Endothelial cell of umbilical vein (primary cell): ENCODE results near the gene CENPN. TPM values are rescaled to one million over a fixed set of nuclear protein-coding genes. Genes with fewer than 3 reads are reported as not detected.

ENCODE experiments used
- BruUV-seq: library from RNA; stranded (reverse); fragments of 400-500 nt; replicated peaks from 2 replicates; lab custom pipeline; 2021; lab: Mats Ljungman, UMichigan
- CTCF ChIA-PET: fragments of 300-600, 350-600 bp; sonication (Branson Sonifier 250); formaldehyde crosslinking; loops from one replicate; lab custom pipeline; 2021; ENCODE audit warnings: antibody characterized with exemption, inconsistent platforms; lab: Charles Lee
- POLR2A ChIA-PET: fragments of 300-600, 350-600 bp; sonication (Branson Sonifier 250); formaldehyde crosslinking; loops from one replicate; lab custom pipeline; 2021; ENCODE audit warnings: antibody characterized with exemption, inconsistent platforms; lab: Charles Lee
- DNase-seq: peaks from one replicate; pipeline ENCODE4 v3.0.0-alpha.2; 2011; ENCODE audit warnings: low read depth, low spot score
- FAIRE-seq: peaks from 2 replicates; lab custom pipeline; 2011; peaks lifted over from hg19 to GRCh38; lab: Jason Lieb, UNC
- H2AFZ ChIP-seq: 2 replicates; pipeline ENCODE4 v1.6.0; 2012; ENCODE audit warnings: low read depth, low read length, control low read depth, inconsistent platforms
- H3K27ac ChIP-seq: 2 replicates; pipeline ENCODE4 v1.5.1; 2011; ENCODE audit warnings: low read depth, mild to moderate bottlenecking, control low read depth, low read length, moderate library complexity; ENCODE audit not compliant: insufficient read depth
- H3K27me3 ChIP-seq, 2 experiments: 2 replicates each; pipeline versions ENCODE4 v1.6.0 to v1.6.1; 2011; ENCODE audit warnings: low read length in 2 of 2, mixed read lengths in 1 of 2; ENCODE audit not compliant: control insufficient read depth in 2 of 2, insufficient read depth in 2 of 2
- H3K36me3 ChIP-seq, 2 experiments: 2 replicates in 1 of 2; 3 replicates in 1 of 2; pipeline ENCODE4 v1.5.1; 2011; ENCODE audit warnings: low read length in 2 of 2, mild to moderate bottlenecking in 1 of 2, moderate library complexity in 1 of 2; ENCODE audit not compliant: control insufficient read depth in 2 of 2, insufficient read depth in 2 of 2; ENCODE audit errors: extremely low read depth in 1 of 2
- H3K4me1 ChIP-seq: 3 replicates; pipeline ENCODE4 v1.5.1; 2011; ENCODE audit warnings: mild to moderate bottlenecking, low read length; ENCODE audit not compliant: control insufficient read depth, insufficient read depth; ENCODE audit errors: extremely low read depth
- H3K4me2 ChIP-seq: 2 replicates; pipeline ENCODE4 v1.6.1; 2011; ENCODE audit warnings: low read length, control low read depth, mixed read lengths; ENCODE audit not compliant: insufficient read depth
- H3K4me3 ChIP-seq, 3 experiments: fragments of 200-600 bp in 1 of 3; sonication (generic), shearing (Covaris generic) in 1 of 3; replicated peaks in 1 of 3; 2 replicates each; pipeline ENCODE4 v1.5.1; 2011 to 2016; ENCODE audit warnings: control low read depth in 3 of 3, low read length in 3 of 3, mild to moderate bottlenecking in 2 of 3, inconsistent platforms in 1 of 3, low read depth in 1 of 3, moderate library complexity in 1 of 3; ENCODE audit not compliant: insufficient read depth in 1 of 3
- H3K79me2 ChIP-seq: 2 replicates; pipeline ENCODE4 v1.6.0; 2012; ENCODE audit warnings: low read length, inconsistent platforms; ENCODE audit not compliant: control insufficient read depth, insufficient read depth
- H3K9ac ChIP-seq: replicated peaks from 2 replicates; pipeline ENCODE3; 2011; ENCODE audit warnings: low read length, control low read depth; ENCODE audit not compliant: insufficient read depth; ENCODE audit errors: extremely low read depth
- H3K9me1 ChIP-seq: replicated peaks from 3 replicates; pipeline ENCODE4 v1.6.0; 2011; ENCODE audit warnings: mild to moderate bottlenecking, low read length; ENCODE audit not compliant: control insufficient read depth, insufficient read depth; ENCODE audit errors: extremely low read depth
- H3K9me3 ChIP-seq: replicated peaks from 2 replicates; pipeline ENCODE4 v1.5.1; 2012; ENCODE audit warnings: low read length, inconsistent platforms; ENCODE audit not compliant: control insufficient read depth, insufficient read depth
- H4K20me1 ChIP-seq: replicated peaks from 2 replicates; pipeline ENCODE3; 2011; ENCODE audit warnings: mild to moderate bottlenecking, low read length; ENCODE audit not compliant: control insufficient read depth, insufficient read depth; ENCODE audit errors: extremely low read depth
- FOS ChIP-seq: IDR thresholded peaks from 2 replicates; pipeline ENCODE4 v1.6.1; 2011; ENCODE audit warnings: mild to moderate bottlenecking, low read length, moderate library complexity, borderline replicate concordance; ENCODE audit not compliant: insufficient read depth
- GATA2 ChIP-seq: IDR thresholded peaks from 2 replicates; pipeline ENCODE4 v1.7.0; 2011; ENCODE audit warnings: low read depth, mild to moderate bottlenecking, moderate library complexity, mixed read lengths, low read length; ENCODE audit not compliant: insufficient read length, insufficient read depth
- JUN ChIP-seq: IDR thresholded peaks from 2 replicates; pipeline ENCODE4 v1.6.1; 2011; ENCODE audit warnings: borderline replicate concordance, low read depth; ENCODE audit not compliant: insufficient read length, insufficient read depth
- MYC ChIP-seq: IDR thresholded peaks from one replicate; pipeline ENCODE4 v1.6.1; 2011; ENCODE audit warnings: mild to moderate bottlenecking, low read depth, low read length
- POLR2A ChIP-seq: IDR thresholded peaks from 2 replicates; pipeline ENCODE4 v1.6.1; 2012; ENCODE audit warnings: low read depth, mild to moderate bottlenecking, control low read depth, low read length
- POLR2AphosphoS5 ChIP-seq: IDR thresholded peaks from 2 replicates; pipeline ENCODE4 v1.6.1; 2012; ENCODE audit warnings: low read depth, mild to moderate bottlenecking, control low read depth, low read length, moderate library complexity; ENCODE audit not compliant: insufficient read depth
- dilution Hi-C: fragments of 300-500 bp; cut with MboI; formaldehyde crosslinking; loops from one replicate; pipeline ENCODE4 v1.15.0; 2019; ENCODE audit warnings: low sequenced_read_pairs; ENCODE audit not compliant: extremely low pct_ligation_motif_present
- intact Hi-C: fragments of 100-400 bp; cut with micrococcal nuclease; formaldehyde crosslinking; loops from one replicate; pipeline ENCODE4 v1.10.0; 2022
- polyA plus RNA-seq, 4 experiments: library from polyadenylated mRNA; depleted of rRNA in 3 of 4; stranded (reverse) in 3 of 4; unstranded in 1 of 4; fragments of >200 nt; gene quantifications; 2 replicates each; pipeline versions ENCODE4 v1.2.1 to v1.2.3, GENCODE V29; 2011 to 2012; ENCODE audit warnings: missing spikeins in 1 of 4
- total RNA-seq: library from RNA; stranded (reverse); gene quantifications from 2 replicates; pipeline ENCODE4 v1.2.3, GENCODE V29; 2021
- TF ChIP-seq, protein P1 (sequence below), 2 donors: IDR thresholded peaks; 1 replicate in 1 of 2; 2 replicates in 1 of 2; pipeline ENCODE4 v1.5.1; 2011; ENCODE audit warnings: low read length in 2 of 2, mild to moderate bottlenecking in 2 of 2, moderate library complexity in 2 of 2, control low read depth in 1 of 2, inconsistent platforms in 1 of 2, low read depth in 1 of 2; ENCODE audit not compliant: insufficient read depth in 1 of 2; ENCODE audit errors: extremely low read depth in 1 of 2

Gene CENPN
- total and polyA plus RNA-seq, 2 donors (not counting 3 experiments of a cell fraction or from before 2014, with no cell fraction given): 17.6 to 52.4 TPM

DNA sequence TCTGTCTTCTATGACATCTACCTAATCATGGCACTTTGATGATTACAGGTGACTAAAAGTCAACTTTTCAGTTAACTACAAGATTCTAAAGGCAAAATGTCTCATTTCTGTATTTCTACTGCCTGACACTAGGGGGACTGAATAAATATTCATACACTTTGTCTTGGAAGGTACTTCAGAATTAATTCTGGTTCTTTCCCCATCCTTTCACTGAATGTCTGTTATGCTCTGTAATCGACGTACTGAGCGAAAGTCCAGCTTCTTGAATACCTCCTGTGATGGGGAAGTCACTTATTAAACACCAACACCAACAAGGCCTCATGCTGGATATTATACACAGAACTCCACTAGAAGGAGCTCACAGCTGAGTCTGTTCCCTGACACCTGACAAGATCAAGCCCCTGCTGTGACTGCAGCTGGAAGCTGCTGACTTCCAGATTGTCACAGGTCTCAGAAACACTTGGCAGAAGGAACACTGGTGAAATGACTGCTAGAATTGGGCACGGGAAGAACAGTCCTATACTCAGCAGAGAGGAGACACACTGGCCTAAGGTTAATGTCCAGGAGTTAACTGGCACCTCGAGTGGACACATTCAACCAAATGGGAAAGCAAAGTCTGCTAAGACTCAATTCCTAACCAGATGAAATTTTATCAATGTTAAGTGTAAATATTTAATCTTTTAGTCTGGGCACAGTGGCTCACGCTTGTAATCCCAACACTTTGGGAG is 32.2 kb upstream of the CENPN start:
- peak; percentile 15 for DNase-seq
- no peak overlapping the region for H3K9ac ChIP-seq
- peaks cover 2% of the 10 kb centered on the region for H3K9me1 ChIP-seq
- CTCF ChIA-PET: interaction anchor here (0.6 to 2.9 kb wide), 24 partner anchors 9 to 61 kb away, joined by 3 to 25 read pairs (median 5); partner anchors contain the start of genes ATMIN, CENPN and CMC2
- H3K27ac ChIP-seq: no peak overlapping the region
- H3K79me2 ChIP-seq: no peaks in the 10 kb centered on the region
- H4K20me1 ChIP-seq: no peaks in the 10 kb centered on the region
- POLR2A ChIA-PET: no interaction called here
- no peak overlapping the region for H2AFZ ChIP-seq
- dilution Hi-C loops: no loop called here
- no peaks in the 10 kb centered on the region for H3K9me3 ChIP-seq
- intact Hi-C loops: no loop called here
- BruUV-seq: no TSS peak
- TF ChIP-seq JUN: no peak
- no peak for TF ChIP-seq FOS
- TF ChIP-seq MYC: no peak
- TF ChIP-seq, protein P1, sequence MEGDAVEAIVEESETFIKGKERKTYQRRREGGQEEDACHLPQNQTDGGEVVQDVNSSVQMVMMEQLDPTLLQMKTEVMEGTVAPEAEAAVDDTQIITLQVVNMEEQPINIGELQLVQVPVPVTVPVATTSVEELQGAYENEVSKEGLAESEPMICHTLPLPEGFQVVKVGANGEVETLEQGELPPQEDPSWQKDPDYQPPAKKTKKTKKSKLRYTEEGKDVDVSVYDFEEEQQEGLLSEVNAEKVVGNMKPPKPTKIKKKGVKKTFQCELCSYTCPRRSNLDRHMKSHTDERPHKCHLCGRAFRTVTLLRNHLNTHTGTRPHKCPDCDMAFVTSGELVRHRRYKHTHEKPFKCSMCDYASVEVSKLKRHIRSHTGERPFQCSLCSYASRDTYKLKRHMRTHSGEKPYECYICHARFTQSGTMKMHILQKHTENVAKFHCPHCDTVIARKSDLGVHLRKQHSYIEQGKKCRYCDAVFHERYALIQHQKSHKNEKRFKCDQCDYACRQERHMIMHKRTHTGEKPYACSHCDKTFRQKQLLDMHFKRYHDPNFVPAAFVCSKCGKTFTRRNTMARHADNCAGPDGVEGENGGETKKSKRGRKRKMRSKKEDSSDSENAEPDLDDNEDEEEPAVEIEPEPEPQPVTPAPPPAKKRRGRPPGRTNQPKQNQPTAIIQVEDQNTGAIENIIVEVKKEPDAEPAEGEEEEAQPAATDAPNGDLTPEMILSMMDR (IDR thresholded peaks at IDR 0.05; ENCODE audit: extremely low read depth in 1 of 2, insufficient read depth in 1 of 2, low read depth in 1 of 2, low read length in 2 of 2): peak; percentile 19 to 38
- no peak for TF ChIP-seq POLR2AphosphoS5
- no peak for TF ChIP-seq GATA2
- no peak for TF ChIP-seq POLR2A
- no peaks in the 10 kb centered on the region for H3K27me3 ChIP-seq
- peaks cover 3 to 6% of the 10 kb centered on the region in 2 experiments for H3K36me3 ChIP-seq
- H3K4me1 ChIP-seq: no peaks in the 10 kb centered on the region
- no peak for FAIRE-seq
- no peak overlapping the region for H3K4me2 ChIP-seq
- no peak overlapping the region for H3K4me3 ChIP-seq
